ENCODE data around the gene UGT1A6. TPM values are rescaled to one million over a fixed set of nuclear protein-coding genes. Genes with fewer than 3 reads are reported as not detected.

UGT1A6 gene
- total RNA-seq, 4 donors from 2014 or later, result 0.82 TPM; not detected in 3

GRCh38 chr2:233818639-233819621 lies 126.2 kb downstream of the UGT1A6 start:
- ATAC-seq (ENCODE audit: low FRiP score) (no peak), DNase-seq (ENCODE audit: low spot score) (no peak)

GRCh38 chr2:233819884-233820773 lies 127.4 kb downstream of the UGT1A6 start:
- no peak for TF ChIP-seq CTCF (IDR thresholded peaks at IDR 0.05)
- ATAC-seq (ENCODE audit: low FRiP score), result no peak
- no peak for DNase-seq (ENCODE audit: low spot score)

More at GRCh38 chr2:233818639-233819621, 126.2 kb downstream of the UGT1A6 start:
- TF ChIP-seq CTCF (IDR thresholded peaks at IDR 0.05), result no peak

GRCh38 chr2:233820774-233821105 lies 128.1 kb downstream of the UGT1A6 start:
- TF ChIP-seq CTCF (IDR thresholded peaks at IDR 0.05), result no peak
- DNase-seq (ENCODE audit: low spot score) (no peak), ATAC-seq (ENCODE audit: low FRiP score) (no peak)

- no peak for TF ChIP-seq CTCF (IDR thresholded peaks at IDR 0.05)
- ATAC-seq (ENCODE audit: low FRiP score) (no peak), DNase-seq (ENCODE audit: low spot score) (no peak)
These were observed 128.5 kb downstream of the UGT1A6 start for GRCh38 chr2:233821196-233821595.

GRCh38 chr2:233821709-233822100 lies 129.0 kb downstream of the UGT1A6 start:
- no peak for ATAC-seq (ENCODE audit: low FRiP score)
- no peak for DNase-seq (ENCODE audit: low spot score)
- no peak for TF ChIP-seq CTCF (IDR thresholded peaks at IDR 0.05)

- ATAC-seq (ENCODE audit: low FRiP score), result no peak
- no peak for DNase-seq (ENCODE audit: low spot score)
- TF ChIP-seq CTCF (IDR thresholded peaks at IDR 0.05), result no peak
These were observed 129.5 kb downstream of the UGT1A6 start for GRCh38 chr2:233822101-233822771.

Other genes starting within 250 kb of the UGT1A6 start
- 10 to 100 TPM; 23.4 to 50.6 (median 35.1) TPM for gene USP40, start 126.1 kb upstream of the UGT1A6 start, total RNA-seq
- not detected for gene UGT1A8, start 75.3 kb upstream of the UGT1A6 start, total RNA-seq
- not detected for gene UGT1A10, start 56.4 kb upstream of the UGT1A6 start, total RNA-seq
- not detected for gene UGT1A9, start 21.0 kb upstream of the UGT1A6 start, total RNA-seq
- gene UGT1A7, start 11.0 kb upstream of the UGT1A6 start, total RNA-seq, result not detected
- not detected for gene UGT1A5, start 20.0 kb downstream of the UGT1A6 start, total RNA-seq
- gene UGT1A4, start 25.8 kb downstream of the UGT1A6 start, total RNA-seq, result not detected
- gene UGT1A3, start 36.2 kb downstream of the UGT1A6 start, total RNA-seq, result not detected
- not detected for gene UGT1A1, start 67.4 kb downstream of the UGT1A6 start, total RNA-seq
- gene MROH2A, start 85.4 kb downstream of the UGT1A6 start, total RNA-seq, result not detected
- gene HJURP, start 161.6 kb downstream of the UGT1A6 start, total RNA-seq, result 1 to 10 TPM in 1 of 4 donors, under 1 TPM in 2, not detected in 1; 0.09 to 2.3 (median 0.13) TPM
- gene TRPM8, start 224.5 kb downstream of the UGT1A6 start, total RNA-seq, result not detected

All from omental fat pad (tissue), 4 donors.